ENCODE data around the gene SDC4.
A peak's percentile ranks its signal among the peaks of the same experiment; 100 is the strongest.

SDC4 gene

GRCh38 chr20:45306431-45306982, 41.7 kb downstream of the SDC4 start, which contains the start of gene RBPJL:
TSS of gene RBPJL (plus strand) at chr20:45306840. CDS start at chr20:45306923, 83 bp downstream.
- ATAC-seq (replicated peaks; ENCODE audit: extremely low read depth, poor library complexity, severe bottlenecking) (no peak), DNase-seq (ENCODE audit: low spot score in 2 of 2) (peak in 1 of 2 donors; percentile 36)
- no peak within 1 kb of the TSS for H3K4me3 Mint-ChIP-seq
- no peak within 1 kb of the TSS for H3K27ac Mint-ChIP-seq (ENCODE audit: low read depth)
- peaks cover 4% of the 10 kb centered on the region for H3K36me3 Mint-ChIP-seq (ENCODE audit: insufficient read depth)
- H3K4me1 Mint-ChIP-seq, result peaks cover 9% of the 10 kb centered on the region
- no peaks in the 10 kb centered on the region for H3K9me3 Mint-ChIP-seq
- peaks cover 80% of the 10 kb centered on the region for H3K27me3 Mint-ChIP-seq

- no peaks in the 10 kb centered on the region for H3K4me1 Mint-ChIP-seq
- H3K27me3 Mint-ChIP-seq, result peaks cover 72% of the 10 kb centered on the region
- no peak for DNase-seq (ENCODE audit: low spot score in 2 of 2)
- no peak overlapping the region for H3K27ac Mint-ChIP-seq (ENCODE audit: low read depth)
- peaks cover 2% of the 10 kb centered on the region for H3K36me3 Mint-ChIP-seq (ENCODE audit: insufficient read depth)
- H3K9me3 Mint-ChIP-seq, result no peaks in the 10 kb centered on the region
- ATAC-seq (replicated peaks; ENCODE audit: extremely low read depth, poor library complexity, severe bottlenecking), result no peak
- H3K4me3 Mint-ChIP-seq, result no peak overlapping the region
These were observed 43.0 kb downstream of the SDC4 start for GRCh38 chr20:45305262-45305661.

GRCh38 chr20:45304464-45304999, 43.7 kb downstream of the SDC4 start:
- Mint-ChIP-seq H3K4me1 (no peaks in the 10 kb centered on the region), H3K27ac (ENCODE audit: low read depth) (no peak overlapping the region), H3K27me3 (peaks cover 65% of the 10 kb centered on the region), H3K9me3 (no peaks in the 10 kb centered on the region), H3K36me3 (ENCODE audit: insufficient read depth) (peaks cover 2% of the 10 kb centered on the region), H3K4me3 (no peak overlapping the region)
- DNase-seq (ENCODE audit: low spot score in 2 of 2), result no peak
- no peak for ATAC-seq (replicated peaks; ENCODE audit: extremely low read depth, poor library complexity, severe bottlenecking)

GRCh38 chr20:45303586-45304463, 44.4 kb downstream of the SDC4 start:
- no peaks in the 10 kb centered on the region for H3K9me3 Mint-ChIP-seq
- ATAC-seq (replicated peaks; ENCODE audit: extremely low read depth, poor library complexity, severe bottlenecking), result no peak
- H3K4me1 Mint-ChIP-seq, result no peaks in the 10 kb centered on the region
- H3K4me3 Mint-ChIP-seq, result no peak overlapping the region
- H3K27me3 Mint-ChIP-seq, result peaks cover 59% of the 10 kb centered on the region
- DNase-seq (ENCODE audit: low spot score in 2 of 2), result no peak
- peaks cover 2% of the 10 kb centered on the region for H3K36me3 Mint-ChIP-seq (ENCODE audit: insufficient read depth)
- no peak overlapping the region for H3K27ac Mint-ChIP-seq (ENCODE audit: low read depth)

GRCh38 chr20:45301824-45302271, 46.4 kb downstream of the SDC4 start:
- ATAC-seq (replicated peaks; ENCODE audit: extremely low read depth, poor library complexity, severe bottlenecking) (no peak), DNase-seq (ENCODE audit: low spot score in 2 of 2) (no peak)
- H3K27me3 Mint-ChIP-seq, result peaks cover 43% of the 10 kb centered on the region
- H3K4me3 Mint-ChIP-seq, result no peak overlapping the region
- H3K4me1 Mint-ChIP-seq, result no peaks in the 10 kb centered on the region
- H3K36me3 Mint-ChIP-seq (ENCODE audit: insufficient read depth), result no peaks in the 10 kb centered on the region
- H3K9me3 Mint-ChIP-seq, result no peaks in the 10 kb centered on the region
- no peak overlapping the region for H3K27ac Mint-ChIP-seq (ENCODE audit: low read depth)

- Mint-ChIP-seq H3K4me1 (no peaks in the 10 kb centered on the region), H3K27me3 (peaks cover 51% of the 10 kb centered on the region), H3K27ac (ENCODE audit: low read depth) (no peak overlapping the region), H3K9me3 (no peaks in the 10 kb centered on the region), H3K36me3 (ENCODE audit: insufficient read depth) (no peaks in the 10 kb centered on the region), H3K4me3 (no peak overlapping the region)
- ATAC-seq (replicated peaks; ENCODE audit: extremely low read depth, poor library complexity, severe bottlenecking), result no peak
- DNase-seq (ENCODE audit: low spot score in 2 of 2), result no peak
These were observed 47.3 kb downstream of the SDC4 start for GRCh38 chr20:45300961-45301360.

GRCh38 chr20:45299786-45300185, 48.4 kb downstream of the SDC4 start:
- no peaks in the 10 kb centered on the region for H3K9me3 Mint-ChIP-seq
- no peak overlapping the region for H3K27ac Mint-ChIP-seq (ENCODE audit: low read depth)

GRCh38 chr20:45297786-45298497, 50.3 kb downstream of the SDC4 start:
- no peaks in the 10 kb centered on the region for H3K36me3 Mint-ChIP-seq (ENCODE audit: insufficient read depth)
- DNase-seq (ENCODE audit: low spot score in 2 of 2) (no peak), ATAC-seq (replicated peaks; ENCODE audit: extremely low read depth, poor library complexity, severe bottlenecking) (no peak)
- peaks cover 11% of the 10 kb centered on the region for H3K4me1 Mint-ChIP-seq
- H3K4me3 Mint-ChIP-seq, result no peak overlapping the region
- peaks cover 41% of the 10 kb centered on the region for H3K27me3 Mint-ChIP-seq
- no peaks in the 10 kb centered on the region for H3K9me3 Mint-ChIP-seq
- H3K27ac Mint-ChIP-seq (ENCODE audit: low read depth), result no peak overlapping the region

More at GRCh38 chr20:45299786-45300185, 48.4 kb downstream of the SDC4 start:
- no peaks in the 10 kb centered on the region for H3K36me3 Mint-ChIP-seq (ENCODE audit: insufficient read depth)
- no peaks in the 10 kb centered on the region for H3K4me1 Mint-ChIP-seq
- no peak overlapping the region for H3K4me3 Mint-ChIP-seq
- ATAC-seq (replicated peaks; ENCODE audit: extremely low read depth, poor library complexity, severe bottlenecking), result no peak
- H3K27me3 Mint-ChIP-seq, result peaks cover 41% of the 10 kb centered on the region
- no peak for DNase-seq (ENCODE audit: low spot score in 2 of 2)

- no peak overlapping the region for H3K27ac Mint-ChIP-seq (ENCODE audit: low read depth)
- H3K27me3 Mint-ChIP-seq, result peaks cover 48% of the 10 kb centered on the region
- DNase-seq (ENCODE audit: low spot score in 2 of 2) (no peak), ATAC-seq (replicated peaks; ENCODE audit: extremely low read depth, poor library complexity, severe bottlenecking) (no peak)
- no peaks in the 10 kb centered on the region for H3K9me3 Mint-ChIP-seq
- no peak overlapping the region for H3K4me3 Mint-ChIP-seq
- peaks cover 22% of the 10 kb centered on the region for H3K4me1 Mint-ChIP-seq
- no peaks in the 10 kb centered on the region for H3K36me3 Mint-ChIP-seq (ENCODE audit: insufficient read depth)
These were observed 53.6 kb downstream of the SDC4 start for GRCh38 chr20:45294659-45295058.

GRCh38 chr20:45294003-45294368, 54.2 kb downstream of the SDC4 start:
- Mint-ChIP-seq H3K4me3 (peak overlapping the region; percentile 74), H3K27me3 (peaks cover 48% of the 10 kb centered on the region), H3K27ac (ENCODE audit: low read depth) (no peak overlapping the region), H3K36me3 (ENCODE audit: insufficient read depth) (no peaks in the 10 kb centered on the region), H3K4me1 (peaks cover 22% of the 10 kb centered on the region), H3K9me3 (no peaks in the 10 kb centered on the region)
- DNase-seq (ENCODE audit: low spot score in 2 of 2) (no peak), ATAC-seq (replicated peaks; ENCODE audit: extremely low read depth, poor library complexity, severe bottlenecking) (no peak)

- no peaks in the 10 kb centered on the region for H3K36me3 Mint-ChIP-seq (ENCODE audit: insufficient read depth)
- H3K9me3 Mint-ChIP-seq, result no peaks in the 10 kb centered on the region
- H3K27ac Mint-ChIP-seq (ENCODE audit: low read depth), result no peak overlapping the region
- peak; percentile 82 for ATAC-seq (replicated peaks; ENCODE audit: extremely low read depth, poor library complexity, severe bottlenecking)
- peak; percentile 64 to 82 for DNase-seq (ENCODE audit: low spot score in 2 of 2)
- H3K4me1 Mint-ChIP-seq, result peaks cover 22% of the 10 kb centered on the region
- peaks cover 48% of the 10 kb centered on the region for H3K27me3 Mint-ChIP-seq
- peak overlapping the region; percentile 74 for H3K4me3 Mint-ChIP-seq
These were observed 54.9 kb downstream of the SDC4 start for GRCh38 chr20:45293041-45294002.
